ENCODE results near the gene CD58. TPM values are rescaled to one million over a fixed set of nuclear protein-coding genes. Genes with fewer than 3 reads are reported as not detected.
A peak's percentile ranks its signal among the peaks of the same experiment; 100 is the strongest.

CD58 gene
- total RNA-seq, 1 experiment from 2014 or later = 23.6 TPM

DNA sequence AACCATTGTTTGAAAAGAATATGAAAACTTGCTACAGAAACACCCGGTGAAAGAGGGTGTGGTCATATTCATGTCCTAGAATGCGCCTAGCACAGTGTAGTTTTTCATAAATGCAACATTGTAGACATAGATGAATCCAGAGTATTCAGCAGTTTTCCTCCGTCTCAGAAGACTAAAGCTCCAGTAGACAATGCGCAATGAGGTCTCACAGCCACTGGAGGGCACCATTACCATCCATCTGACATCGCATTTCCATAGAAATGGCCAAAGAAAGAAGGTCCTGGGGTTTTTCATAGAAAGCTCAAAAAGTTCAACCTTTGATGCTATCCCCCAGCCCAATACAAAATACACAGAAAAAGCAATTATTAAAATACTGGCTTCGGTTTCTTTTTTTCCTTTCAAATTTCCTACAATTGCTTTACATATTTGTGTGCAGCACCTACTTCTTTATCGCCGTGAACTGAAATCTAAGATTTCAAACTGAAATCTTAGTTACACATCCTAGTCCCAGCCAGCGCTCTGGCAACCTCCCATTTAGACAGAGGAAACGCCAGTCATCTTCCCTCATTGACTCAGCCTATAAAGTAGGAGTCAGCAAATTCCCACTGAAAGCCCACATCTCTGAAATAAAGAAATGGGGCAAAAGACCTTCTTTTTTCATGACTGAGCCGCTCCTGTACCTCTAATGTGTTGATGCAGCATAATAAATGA lies 3.9 kb upstream of the CD58 start:
- POLR2A ChIA-PET (ENCODE audit: unreplicated experiment) = no interaction called here
- Histone ChIP-seq H4K20me1 (ENCODE audit: insufficient read depth) (no peaks in the 10 kb centered on the region), H3K27me3 (ENCODE audit: insufficient read depth, low read depth) (no peaks in the 10 kb centered on the region), H2AFZ (no peak overlapping the region), H3K4me1 (replicated peaks; ENCODE audit: insufficient read depth) (peaks cover 13% of the 10 kb centered on the region), H3K9me2 (ENCODE audit: insufficient read depth) (no peaks in the 10 kb centered on the region), H3K36me3 (ENCODE audit: low read depth) (no peaks in the 10 kb centered on the region), H3F3A (ENCODE audit: insufficient read depth, low read depth) (peaks cover 13% of the 10 kb centered on the region), H3K79me2 (ENCODE audit: low read depth) (peaks cover 10% of the 10 kb centered on the region), H3K27ac (no peak overlapping the region), H3K4me3 (no peak overlapping the region), H3K9me3 (ENCODE audit: insufficient read depth, low read depth) (no peaks in the 10 kb centered on the region), H3K4me2 (no peak overlapping the region)
- no peak for TF ChIP-seq EZH2 (IDR thresholded peaks at IDR 0.05; ENCODE audit: low read depth)
- TF ChIP-seq CTCF (conservative IDR thresholded peaks at IDR 0.05) = peak; percentile 98
- BruUV-seq (replicated peaks) = no TSS peak
- peak; percentile 44 to 55 for DNase-seq
- CTCF ChIA-PET = interaction anchor here (1.0 to 1.3 kb wide), 5 partner anchors 18 to 485 kb away, joined by 3 to 4 read pairs (median 4); partner anchors contain the start of gene TTF2
- intact Hi-C loops (cut with micrococcal nuclease; ENCODE audit: unreplicated experiment) = loop anchor here (1.0 to 10.0 kb wide), 6 partner anchors 163 to 708 kb away; no protein-coding TSS in a partner anchor

DNA sequence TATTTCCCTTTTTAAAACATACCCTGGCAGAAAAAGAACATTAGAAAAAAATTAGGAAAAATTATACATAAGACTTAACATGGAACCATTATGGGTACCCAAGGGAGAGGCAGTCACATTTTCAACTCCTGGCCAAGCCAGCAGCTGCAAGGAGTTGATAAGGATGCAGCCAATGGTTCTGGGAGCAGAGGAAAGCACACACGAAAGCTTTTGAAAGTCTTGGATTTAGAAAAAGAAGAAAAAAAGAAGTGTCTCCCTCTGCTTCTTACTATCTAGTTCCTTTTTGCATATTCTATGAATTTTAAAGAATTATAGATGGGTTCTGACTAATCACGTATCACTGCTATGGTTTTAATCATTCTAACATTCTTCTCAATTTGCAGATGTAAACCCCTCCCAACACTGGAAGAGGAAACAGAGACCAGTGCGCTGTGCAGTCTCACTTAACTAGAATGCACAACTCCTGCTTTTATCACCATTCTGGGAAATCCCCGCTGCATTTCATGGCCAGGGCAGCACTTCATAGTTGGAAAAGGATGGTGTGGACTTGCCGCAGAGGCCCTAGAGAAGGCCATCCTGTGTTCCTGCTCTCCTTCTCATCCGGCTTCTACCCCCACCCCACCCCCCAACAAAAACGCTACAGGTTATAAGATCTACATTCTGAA lies 2.7 kb upstream of the CD58 start:
- Histone ChIP-seq H3K9me3 (ENCODE audit: insufficient read depth, low read depth) (no peaks in the 10 kb centered on the region), H3K36me3 (ENCODE audit: low read depth) (peaks cover 2% of the 10 kb centered on the region), H3K27me3 (ENCODE audit: insufficient read depth, low read depth) (no peaks in the 10 kb centered on the region), H3K4me2 (no peak overlapping the region), H3K79me2 (ENCODE audit: low read depth) (peaks cover 21% of the 10 kb centered on the region), H4K20me1 (ENCODE audit: insufficient read depth) (peaks cover 11% of the 10 kb centered on the region; the same call in 1 of the 2 replicates), H3K4me3 (no peak overlapping the region), H3F3A (ENCODE audit: insufficient read depth, low read depth) (peaks cover 19% of the 10 kb centered on the region), H3K9me2 (ENCODE audit: insufficient read depth) (no peaks in the 10 kb centered on the region), H2AFZ (no peak overlapping the region), H3K4me1 (replicated peaks; ENCODE audit: insufficient read depth) (peaks cover 24% of the 10 kb centered on the region), H3K27ac (no peak overlapping the region)
- POLR2A ChIA-PET (ENCODE audit: unreplicated experiment) = no interaction called here
- CTCF ChIA-PET = no interaction called here
- intact Hi-C loops (cut with micrococcal nuclease; ENCODE audit: unreplicated experiment) = loop anchor here (1.0 to 10.0 kb wide), 6 partner anchors 164 to 709 kb away; no protein-coding TSS in a partner anchor
- no peak for DNase-seq
- TF ChIP-seq CTCF (conservative IDR thresholded peaks at IDR 0.05) (no peak), EZH2 (IDR thresholded peaks at IDR 0.05; ENCODE audit: low read depth) (no peak)
- BruUV-seq (replicated peaks) = no TSS peak

- TF ChIP-seq CTCF (conservative IDR thresholded peaks at IDR 0.05) (no peak), EZH2 (IDR thresholded peaks at IDR 0.05; ENCODE audit: low read depth) (no peak)
- peaks cover 8% of the 10 kb centered on the region for H3K36me3 ChIP-seq (ENCODE audit: low read depth)
- H4K20me1 ChIP-seq (ENCODE audit: insufficient read depth) = peaks cover 14% of the 10 kb centered on the region; the same call in 1 of the 2 replicates
- H3F3A ChIP-seq (ENCODE audit: insufficient read depth, low read depth) = peaks cover 19% of the 10 kb centered on the region
- H3K4me1 ChIP-seq (replicated peaks; ENCODE audit: insufficient read depth) = peaks cover 31% of the 10 kb centered on the region
- no peaks in the 10 kb centered on the region for H3K9me2 ChIP-seq (ENCODE audit: insufficient read depth)
- ChIA-PET CTCF (no interaction called here), POLR2A (ENCODE audit: unreplicated experiment) (no interaction called here)
- no peak overlapping the region for H2AFZ ChIP-seq
- peaks cover 28% of the 10 kb centered on the region for H3K79me2 ChIP-seq (ENCODE audit: low read depth)
- intact Hi-C loops (cut with micrococcal nuclease; ENCODE audit: unreplicated experiment) = loop anchor here (5.0 to 10.0 kb wide), 4 partner anchors 164 to 709 kb away; no protein-coding TSS in a partner anchor
- no peaks in the 10 kb centered on the region for H3K9me3 ChIP-seq (ENCODE audit: insufficient read depth, low read depth)
- no TSS peak for BruUV-seq (replicated peaks)
- no peak overlapping the region for H3K4me3 ChIP-seq
- H3K27ac ChIP-seq = no peak overlapping the region
- DNase-seq = no peak
- no peaks in the 10 kb centered on the region for H3K27me3 ChIP-seq (ENCODE audit: insufficient read depth, low read depth)
- no peak overlapping the region for H3K4me2 ChIP-seq
Observed at GRCh38 chr1:116572771-116573430, 2.1 kb upstream of the CD58 start.
